A549 treated with Hydrocortisone at 1 μM for 4 hours (cell line): ENCODE results near the gene RNF20. TPM values are rescaled to one million over a fixed set of nuclear protein-coding genes. Genes with fewer than 3 reads are reported as not detected.

Experiments
- total RNA-seq: library from RNA; stranded (reverse); fragments of 200-300 nt; extraction: Qiagen RNA extraction; gene quantifications from 5 replicates; pipeline ENCODE4 v1.2.3, GENCODE V29; 2022

Gene RNF20
- total RNA-seq = 19.2 to 29.2 TPM (median 20.2 TPM) in 5 replicates

GRCh38 chr9:101533334-101534204 lies at the start of gene RNF20:
TSS of gene RNF20 (plus strand) at chr9:101533853. CDS start at chr9:101535424, 1,571 bp downstream.

GRCh38 chr9:101594796-101595195 lies 61.1 kb downstream of the RNF20 start, which contains the start of gene PPP3R2:
TSS of gene PPP3R2 (minus strand) at chr9:101594969. CDS start at chr9:101594921, 48 bp downstream.

Other genes with a start within 250 kb of the RNF20 start
- gene BAAT, start 148.8 kb upstream of the RNF20 start, total RNA-seq = 0.24 to 0.49 TPM (median 0.34 TPM) in 5 replicates
- gene MRPL50, start 135.2 kb upstream of the RNF20 start, total RNA-seq = 12.6 to 17.6 TPM (median 13.9 TPM) in 5 replicates
- gene ZNF189, start 135.0 kb upstream of the RNF20 start, total RNA-seq = 6.8 to 10.5 TPM (median 7.6 TPM) in 5 replicates
- not detected in 5 replicates for gene ALDOB, start 98.1 kb upstream of the RNF20 start, total RNA-seq
- not detected in 5 replicates for gene PPP3R2, start 61.1 kb downstream of the RNF20 start, total RNA-seq
- not detected in 5 replicates for gene GRIN3A, start 204.8 kb downstream of the RNF20 start, total RNA-seq